IMR-90 (cell line): ENCODE results near the gene SDK1. TPM values are rescaled to one million over a fixed set of nuclear protein-coding genes. Genes with fewer than 3 reads are reported as not detected.

Experiments
- ATAC-seq: fragments of 200-7000 bp; cut with Tn5 transposase; 2 replicates; pipeline ENCODE4 v1.9.1; 2020; ENCODE audit warnings: low read depth, mild to moderate bottlenecking, moderate library complexity
- BruUV-seq: library from RNA; stranded (reverse); fragments of 400-500 nt; replicated peaks from 2 replicates; lab custom pipeline; 2021; lab: Mats Ljungman, UMichigan
- CTCF ChIA-PET: fragments of 300-600 bp; formaldehyde crosslinking; extraction: SDS; loops from one replicate; lab custom pipeline; 2021; ENCODE audit warnings: antibody characterized with exemption; lab: Yijun Ruan, JAX
- POLR2A ChIA-PET: fragments of 300-600 bp; sonication (Branson Sonifier 250); formaldehyde crosslinking; loops from one replicate; lab custom pipeline; 2022; ENCODE audit warnings: antibody characterized with exemption; ENCODE audit not compliant: unreplicated experiment; lab: Charles Lee
- DNase-seq: peaks from one replicate; pipeline ENCODE4 v3.0.0; 2013
- H2AFZ ChIP-seq: replicated peaks from 2 replicates; pipeline ENCODE3; 2013; ENCODE audit warnings: low read length, mild to moderate bottlenecking; ENCODE audit not compliant: poor library complexity
- H2AK5ac ChIP-seq: 2 replicates; pipeline ENCODE4 v1.6.1; 2013; ENCODE audit warnings: low read depth, low read length, inconsistent platforms
- H2AK9ac ChIP-seq: replicated peaks from 2 replicates; pipeline ENCODE3; 2013; ENCODE audit warnings: mild to moderate bottlenecking, low read depth, low read length, moderate library complexity; ENCODE audit not compliant: poor library complexity
- H2BK120ac ChIP-seq: 2 replicates; pipeline ENCODE4 v1.6.1; 2013; ENCODE audit warnings: low read depth, low read length, inconsistent platforms
- H2BK15ac ChIP-seq: 3 replicates; pipeline ENCODE4 v1.6.1; 2013; ENCODE audit warnings: low read depth, low read length, inconsistent platforms
- H2BK20ac ChIP-seq: 2 replicates; pipeline ENCODE4 v1.6.1; 2013; ENCODE audit warnings: low read depth, mild to moderate bottlenecking, inconsistent platforms, low read length, moderate library complexity
- H2BK5ac ChIP-seq: 2 replicates; pipeline ENCODE4 v1.6.1; 2013; ENCODE audit warnings: mild to moderate bottlenecking, low read depth, low read length, inconsistent platforms; ENCODE audit not compliant: poor library complexity, severe bottlenecking
- H3K14ac ChIP-seq: replicated peaks from 2 replicates; pipeline ENCODE4 v1.6.1; 2013; ENCODE audit warnings: low read depth, low read length, inconsistent platforms
- H3K18ac ChIP-seq: 2 replicates; pipeline ENCODE4 v1.6.1; 2013; ENCODE audit warnings: low read depth, low read length, control low read depth
- H3K23ac ChIP-seq: 2 replicates; pipeline ENCODE4 v1.6.1; 2013; ENCODE audit warnings: low read depth, low read length, inconsistent platforms
- H3K27ac ChIP-seq: 2 replicates; pipeline ENCODE4 v1.5.1; 2013; ENCODE audit warnings: mild to moderate bottlenecking, control low read depth, low read length; ENCODE audit not compliant: insufficient read depth
- H3K27me3 ChIP-seq: 2 replicates; pipeline ENCODE4 v1.6.1; 2013; ENCODE audit warnings: low read length; ENCODE audit not compliant: control insufficient read depth, insufficient read depth
- H3K36me3 ChIP-seq: 2 replicates; pipeline ENCODE4 v1.6.1; 2013; ENCODE audit warnings: low read length, mixed read lengths; ENCODE audit not compliant: control insufficient read depth, insufficient read depth
- H3K4ac ChIP-seq: 2 replicates; pipeline ENCODE4 v1.6.1; 2013; ENCODE audit warnings: low read depth, low read length, inconsistent platforms
- H3K4me1 ChIP-seq: 2 replicates; pipeline ENCODE4 v1.6.1; 2013; ENCODE audit warnings: low read length, mixed read lengths; ENCODE audit not compliant: control insufficient read depth, insufficient read depth
- H3K4me2 ChIP-seq: 2 replicates; pipeline ENCODE4 v1.6.1; 2013; ENCODE audit warnings: low read depth, mild to moderate bottlenecking, control low read depth, low read length, moderate library complexity
- H3K4me3 ChIP-seq: 2 replicates; pipeline ENCODE4 v1.5.1; 2013; ENCODE audit warnings: low read depth, mild to moderate bottlenecking, control low read depth, low read length, moderate library complexity; ENCODE audit not compliant: insufficient read depth
- H3K56ac ChIP-seq: 2 replicates; pipeline ENCODE4 v1.6.1; 2013; ENCODE audit warnings: low read length, inconsistent platforms; ENCODE audit not compliant: insufficient read depth; ENCODE audit errors: extremely low read depth
- H3K79me1 ChIP-seq, 2 experiments: 2 replicates each; pipeline ENCODE4 v1.6.1; 2013; ENCODE audit warnings: low read length in 2 of 2, inconsistent platforms in 1 of 2, low read depth in 1 of 2
- H3K9ac ChIP-seq: 2 replicates; pipeline ENCODE4 v1.6.1; 2013; ENCODE audit warnings: low read depth, low read length, control low read depth
- H3K9me1 ChIP-seq: 2 replicates; pipeline ENCODE4 v1.6.1; 2013; ENCODE audit warnings: low read length, inconsistent platforms; ENCODE audit not compliant: insufficient read depth
- H3K9me3 ChIP-seq: 2 replicates; pipeline ENCODE4 v1.6.1; 2013; ENCODE audit warnings: low read length; ENCODE audit not compliant: control insufficient read depth, insufficient read depth
- H4K20me1 ChIP-seq: 2 replicates; pipeline ENCODE4 v1.6.1; 2013; ENCODE audit warnings: low read length, inconsistent platforms; ENCODE audit not compliant: insufficient read depth
- H4K5ac ChIP-seq: 2 replicates; pipeline ENCODE4 v1.6.1; 2013; ENCODE audit warnings: mild to moderate bottlenecking, low read depth, low read length, control low read depth
- H4K8ac ChIP-seq, 2 experiments: 2 replicates each; pipeline ENCODE4 v1.6.1; 2013; ENCODE audit warnings: low read depth in 2 of 2, low read length in 2 of 2, control low read depth in 1 of 2, inconsistent platforms in 1 of 2
- H4K91ac ChIP-seq: 2 replicates; pipeline ENCODE4 v1.6.1; 2013; ENCODE audit warnings: low read depth, low read length, inconsistent platforms; ENCODE audit not compliant: insufficient read depth
- CEBPB ChIP-seq: IDR thresholded peaks from 2 replicates; pipeline ENCODE4 v1.6.1; 2012; ENCODE audit warnings: low read depth, low read length, improper control_type of control experiment
- POLR2A ChIP-seq: IDR thresholded peaks from 2 replicates; pipeline ENCODE4 v1.6.1; 2012; ENCODE audit warnings: mild to moderate bottlenecking, low read depth, low read length
- RCOR1 ChIP-seq: IDR thresholded peaks from 2 replicates; pipeline ENCODE4 v1.6.1; 2012; ENCODE audit warnings: mild to moderate bottlenecking, low read length, improper control_type of control experiment; ENCODE audit not compliant: insufficient replicate concordance
- RFX5 ChIP-seq: IDR thresholded peaks from 2 replicates; pipeline ENCODE4 v1.8.0; 2012; ENCODE audit warnings: low read depth, mild to moderate bottlenecking, low read length, moderate library complexity
- WGBS, 2 experiments: methylation state at CpG; one replicate each; pipeline versions ENCODE4 v1.1.5 to v1.1.7; 2013; ENCODE audit warnings: missing lambda C conversion rate in 2 of 2; ENCODE audit not compliant: insufficient read length in 1 of 2; ENCODE audit errors: extremely low coverage in 2 of 2; 5-methylcytosine and 5-hydroxymethylcytosine counted together
- dilution Hi-C: fragments of 300-500 bp; cut with HindIII; formaldehyde crosslinking; loops from one replicate; pipeline ENCODE4 v1.14.3; 2018; ENCODE audit warnings: low sequenced_read_pairs; ENCODE audit not compliant: unreplicated experiment
- in situ Hi-C: fragments of 300-500 bp; cut with MboI; formaldehyde crosslinking; loops from 3 replicates; pipeline ENCODE4 v1.14.3; 2019; ENCODE audit warnings: low sequenced_read_pairs, inconsistent platforms, mixed read lengths
- intact Hi-C: fragments of 100-400 bp; cut with micrococcal nuclease; formaldehyde crosslinking; loops from 2 replicates; pipeline ENCODE4 v1.10.0; 2022
- polyA plus RNA-seq, 3 experiments: library from polyadenylated mRNA; depleted of rRNA; stranded (reverse); fragments of >200 nt; gene quantifications; 2 replicates each; pipeline ENCODE4 v1.2.3, GENCODE V29; 2012; ENCODE audit warnings: low replicate concordance in 1 of 3
- total RNA-seq: library from RNA; depleted of rRNA; stranded (reverse); fragments of >200 nt; gene quantifications from 2 replicates; pipeline ENCODE4 v1.2.3, GENCODE V29; 2012

Gene SDK1
- total and polyA plus RNA-seq, 2 of the 4 experiments (the other 2 are of a cell fraction) = 1.5 to 1.6 TPM

GRCh38 chr7:4144811-4145510 lies 843.9 kb downstream of the SDK1 start:
- Histone ChIP-seq H3K23ac (no peak overlapping the region), H2AK5ac (no peak overlapping the region), H4K8ac (no peak overlapping the region), H3K27ac (no peak overlapping the region), H3K36me3 (no peaks in the 10 kb centered on the region), H3K27me3 (no peaks in the 10 kb centered on the region), H3K4me1 (no peaks in the 10 kb centered on the region; the same call in 1 of the 2 replicates), H4K91ac (no peak overlapping the region), H3K56ac (no peak overlapping the region), H2BK15ac (no peak overlapping the region), H4K5ac (no peak overlapping the region), H2BK5ac (no peak overlapping the region), H2AFZ (no peak overlapping the region), H3K14ac (no peak overlapping the region), H2BK20ac (no peak overlapping the region), H3K9ac (no peak overlapping the region), H3K9me3 (no peaks in the 10 kb centered on the region; the same call in 1 of the 2 replicates), H3K18ac (no peak overlapping the region), H3K4ac (no peak overlapping the region), H3K4me3 (no peak overlapping the region; the same call in 1 of the 2 replicates), H3K4me2 (peak overlapping the region; percentile 23; the same call in 1 of the 2 replicates), H2BK120ac (no peak overlapping the region), H2AK9ac (no peak overlapping the region), H4K20me1 (no peaks in the 10 kb centered on the region), H3K9me1 (no peaks in the 10 kb centered on the region), H3K79me1 (no peaks in the 10 kb centered on the region)
- in situ Hi-C loops (no loop called here), dilution Hi-C loops (no loop called here), intact Hi-C loops (no loop called here)
- WGBS, 2 experiments = 12% methylated on average over 7 of the region's 25 CpGs; no CpG with 5 or more reads in 1 of the 2 experiments
- ATAC-seq (peak; percentile 81), DNase-seq (peak; percentile 28)
- POLR2A ChIA-PET = interaction anchor here (0.5 kb wide), 1 partner anchor 8 kb away, joined by 4 read pairs; no protein-coding TSS in a partner anchor
- no TSS peak for BruUV-seq
- CTCF ChIA-PET = no interaction called here
- no peak for TF ChIP-seq RFX5
- no peak for TF ChIP-seq CEBPB
- TF ChIP-seq RCOR1 = no peak
- no peak for TF ChIP-seq POLR2A
